Choroid plexus epithelial cell (primary cell): ENCODE results near the gene P4HB.

ENCODE experiments used
- DNase-seq: peaks from one replicate; pipeline ENCODE4 v3.0.0-alpha.2; 2010; ENCODE audit warnings: low read depth
- H3K4me3 ChIP-seq: 2 replicates; pipeline ENCODE4 v1.5.1; 2011; ENCODE audit warnings: low read depth, mild to moderate bottlenecking, control low read depth, low read length, moderate library complexity
- CTCF ChIP-seq: conservative IDR thresholded peaks from 2 replicates; pipeline ENCODE4 v1.5.1; 2011; ENCODE audit warnings: low read depth, mild to moderate bottlenecking, control low read depth, inconsistent platforms, low read length, moderate library complexity

The P4HB gene

GRCh38 chr17:81891303-81891552 is 30.9 kb upstream of the P4HB start:
- TF ChIP-seq CTCF: no peak
- peak overlapping the region; percentile 91 for H3K4me3 ChIP-seq
- DNase-seq: no peak

- DNase-seq: no peak
- H3K4me3 ChIP-seq: peak overlapping the region; percentile 91
- TF ChIP-seq CTCF: no peak
Observed at GRCh38 chr17:81890447-81891302, 30.3 kb upstream of the P4HB start.

- TF ChIP-seq CTCF: no peak
- no peak overlapping the region for H3K4me3 ChIP-seq
- no peak for DNase-seq
Observed at GRCh38 chr17:81889602-81890001, 29.3 kb upstream of the P4HB start.

- no peak overlapping the region for H3K4me3 ChIP-seq
- no peak for TF ChIP-seq CTCF
- DNase-seq: no peak
Observed at GRCh38 chr17:81888988-81889595, 28.8 kb upstream of the P4HB start.

- DNase-seq: no peak
- TF ChIP-seq CTCF: no peak
- H3K4me3 ChIP-seq: no peak overlapping the region
Observed at GRCh38 chr17:81888105-81888987, 28.0 kb upstream of the P4HB start.

- no peak for DNase-seq
- H3K4me3 ChIP-seq: no peak overlapping the region
- TF ChIP-seq CTCF: no peak
Observed at GRCh38 chr17:81885869-81886548, 25.7 kb upstream of the P4HB start.
